Measurements from ENCODE around the gene NME9.
A peak's percentile ranks its signal among the peaks of the same experiment; 100 is the strongest.

NME9 gene

DNA sequence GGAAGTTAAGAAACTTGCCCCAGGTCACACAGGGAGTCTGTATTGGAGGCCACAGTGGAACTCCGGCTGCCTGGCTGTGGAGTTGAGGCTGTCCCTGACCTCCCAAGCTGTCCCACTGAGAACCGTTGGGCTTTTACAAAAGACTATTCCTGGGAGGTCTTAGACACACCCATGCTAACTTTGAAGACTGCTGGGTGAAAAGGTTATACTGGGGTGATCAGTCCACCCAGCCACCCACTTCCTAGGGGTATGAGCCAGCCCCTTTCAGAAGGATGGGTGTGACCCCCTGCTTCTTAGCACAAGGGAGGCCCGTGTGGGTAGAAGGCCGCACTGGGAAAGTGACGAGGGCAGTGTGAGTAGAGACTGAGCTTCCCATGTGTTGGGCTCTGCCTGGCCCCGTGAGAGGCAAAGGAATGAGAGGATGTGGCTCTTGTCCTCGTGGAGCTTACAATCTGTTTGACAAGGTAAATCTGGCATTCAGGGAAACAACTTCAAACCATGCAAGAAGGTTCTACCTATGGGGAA, 37.7 kb upstream of the NME9 start:
- H3K4me3 Mint-ChIP-seq, result no peak overlapping the region
- no peak for DNase-seq (ENCODE audit: low spot score in 2 of 2)
- H3K4me1 Mint-ChIP-seq, result peaks cover 15% of the 10 kb centered on the region

DNA sequence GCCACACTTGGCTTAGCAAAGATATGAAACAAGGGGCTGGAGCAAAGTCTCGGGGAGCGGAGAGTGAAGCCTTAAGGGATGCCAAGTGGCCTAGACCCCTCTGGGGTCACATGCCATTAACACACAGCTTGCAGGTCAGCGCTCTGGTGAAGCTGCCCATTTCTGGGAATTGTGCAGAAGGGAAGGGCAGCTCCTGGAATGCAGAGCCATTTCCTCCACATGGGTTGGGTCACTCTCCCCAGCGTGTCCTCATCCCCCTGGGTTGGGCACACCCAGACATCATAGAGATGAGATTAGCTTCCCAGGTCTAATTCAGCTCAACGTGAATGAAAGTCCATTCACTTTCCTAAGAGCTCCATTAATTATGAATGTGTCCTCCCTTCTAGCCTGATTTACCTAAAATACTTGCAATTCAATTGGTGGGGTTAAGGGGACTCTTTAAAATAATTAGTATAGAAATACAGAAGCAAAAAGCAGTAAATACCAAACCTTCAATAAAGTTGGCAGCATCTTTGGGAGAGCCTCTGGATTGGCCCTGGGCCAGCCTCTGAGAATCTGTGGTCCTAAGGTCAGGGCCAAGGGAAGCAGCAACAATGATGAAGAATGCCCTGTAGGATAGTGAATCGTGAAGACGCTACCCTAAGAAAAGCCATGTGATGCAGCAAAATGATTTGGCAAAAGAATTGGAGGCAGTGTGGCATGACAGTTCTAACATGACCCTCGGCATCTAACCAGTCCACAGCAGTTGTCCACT, 36.5 kb upstream of the NME9 start:
- no peaks in the 10 kb centered on the region for H3K36me3 Mint-ChIP-seq
- no peak overlapping the region for H3K4me3 Mint-ChIP-seq
- ATAC-seq (no peak), DNase-seq (ENCODE audit: low spot score in 2 of 2) (no peak)
- H3K9me3 Mint-ChIP-seq, result peaks cover 2% of the 10 kb centered on the region
- H3K27ac Mint-ChIP-seq, result no peak overlapping the region
- peaks cover 5% of the 10 kb centered on the region for H3K4me1 Mint-ChIP-seq

More for the DNA sequence above, 37.7 kb upstream of the NME9 start:
- no peaks in the 10 kb centered on the region for H3K36me3 Mint-ChIP-seq
- ATAC-seq, result no peak
- peaks cover 2% of the 10 kb centered on the region for H3K9me3 Mint-ChIP-seq
- no peak overlapping the region for H3K27ac Mint-ChIP-seq

DNA sequence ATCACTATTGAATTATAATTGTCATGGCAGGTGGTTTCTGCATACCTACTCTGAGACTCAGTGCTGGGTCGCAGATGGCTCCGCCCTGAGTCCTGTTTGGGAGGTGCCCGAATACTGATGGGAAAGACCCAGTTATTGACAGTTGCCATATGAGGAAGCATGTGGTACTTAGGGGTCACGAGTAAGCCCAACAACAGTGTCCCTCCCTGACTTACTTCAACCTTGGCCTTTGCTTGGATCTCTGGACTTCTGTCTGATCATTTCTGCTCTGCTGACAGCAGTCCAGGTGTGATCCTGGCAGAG, 35.6 kb upstream of the NME9 start:
- H3K4me1 Mint-ChIP-seq, result no peaks in the 10 kb centered on the region

DNA sequence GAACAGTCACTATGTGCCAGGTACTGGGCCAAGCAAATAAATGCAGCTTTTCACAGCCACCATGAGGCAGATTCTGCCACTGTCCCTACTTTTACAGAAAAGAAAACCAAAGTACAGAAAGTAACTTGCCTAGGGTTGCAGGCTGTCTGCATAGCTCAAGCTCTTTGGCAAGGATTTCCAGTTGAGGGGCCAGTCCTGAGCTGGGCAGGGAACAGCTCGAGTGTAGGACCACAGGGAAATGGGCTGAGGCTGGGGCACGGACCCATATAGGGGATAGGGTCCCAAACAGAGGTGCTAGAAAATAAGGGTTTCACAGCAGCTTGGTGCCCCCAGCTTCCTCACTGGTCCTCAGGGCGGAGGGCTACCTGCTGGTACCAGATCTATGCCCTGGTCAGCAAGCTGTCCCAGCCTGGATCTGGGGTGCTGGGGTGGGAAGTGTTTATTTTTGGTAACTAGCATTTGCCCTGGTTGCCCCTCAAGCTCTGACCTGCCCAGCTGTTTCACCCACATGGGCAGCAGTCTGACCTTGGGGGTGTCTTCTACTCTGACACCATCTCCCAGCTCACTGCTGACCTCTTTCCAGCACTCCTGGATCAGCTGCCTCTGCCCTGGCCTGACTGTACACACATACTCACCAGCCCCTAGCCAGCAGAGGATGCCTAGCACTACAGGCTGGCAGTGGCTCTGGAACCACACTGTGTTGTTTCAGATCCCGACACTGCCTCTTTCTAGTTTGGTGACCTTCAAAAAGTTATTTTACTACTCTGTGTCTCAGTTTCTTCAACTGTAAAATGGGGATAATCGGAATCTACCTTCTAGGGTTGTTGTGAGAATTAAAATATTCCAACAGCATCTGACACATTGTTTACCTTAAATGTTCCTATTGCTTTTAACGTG, 35.0 kb upstream of the NME9 start:
- ATAC-seq, result no peak
- H3K4me1 Mint-ChIP-seq, result no peaks in the 10 kb centered on the region
- no peak for DNase-seq (ENCODE audit: low spot score in 2 of 2)
- H3K27ac Mint-ChIP-seq, result no peak overlapping the region
- H3K4me3 Mint-ChIP-seq, result no peak overlapping the region
- H3K36me3 Mint-ChIP-seq, result no peaks in the 10 kb centered on the region
- no peaks in the 10 kb centered on the region for H3K9me3 Mint-ChIP-seq

More for the DNA sequence above, 35.6 kb upstream of the NME9 start:
- Mint-ChIP-seq H3K4me3 (no peak overlapping the region), H3K36me3 (no peaks in the 10 kb centered on the region), H3K27ac (no peak overlapping the region), H3K9me3 (no peaks in the 10 kb centered on the region)
- ATAC-seq (no peak), DNase-seq (ENCODE audit: low spot score in 2 of 2) (no peak)

DNA sequence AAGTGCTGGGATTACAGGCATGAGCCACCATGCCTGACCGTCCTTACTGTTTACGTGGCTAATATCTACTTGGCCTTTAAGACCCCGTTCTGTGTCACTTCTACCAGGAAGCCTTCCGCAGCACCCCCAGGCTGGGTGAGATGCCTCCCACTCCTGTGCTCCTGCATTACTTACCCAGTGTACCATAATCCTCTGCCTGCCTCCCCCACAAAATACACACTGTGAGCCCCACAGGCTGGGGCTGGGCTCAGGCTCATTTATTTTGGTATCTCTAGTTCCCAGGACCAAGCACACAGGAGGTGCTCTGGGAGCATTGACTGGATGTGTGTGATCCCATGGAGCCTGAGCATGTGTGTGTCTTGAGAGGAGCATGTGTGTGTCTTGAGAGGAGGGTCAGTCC, 33.7 kb upstream of the NME9 start:
- DNase-seq (ENCODE audit: low spot score in 2 of 2) (no peak), ATAC-seq (no peak)
- Mint-ChIP-seq H3K27ac (no peak overlapping the region), H3K4me3 (no peak overlapping the region), H3K36me3 (no peaks in the 10 kb centered on the region), H3K9me3 (no peaks in the 10 kb centered on the region), H3K4me1 (no peaks in the 10 kb centered on the region)

DNA sequence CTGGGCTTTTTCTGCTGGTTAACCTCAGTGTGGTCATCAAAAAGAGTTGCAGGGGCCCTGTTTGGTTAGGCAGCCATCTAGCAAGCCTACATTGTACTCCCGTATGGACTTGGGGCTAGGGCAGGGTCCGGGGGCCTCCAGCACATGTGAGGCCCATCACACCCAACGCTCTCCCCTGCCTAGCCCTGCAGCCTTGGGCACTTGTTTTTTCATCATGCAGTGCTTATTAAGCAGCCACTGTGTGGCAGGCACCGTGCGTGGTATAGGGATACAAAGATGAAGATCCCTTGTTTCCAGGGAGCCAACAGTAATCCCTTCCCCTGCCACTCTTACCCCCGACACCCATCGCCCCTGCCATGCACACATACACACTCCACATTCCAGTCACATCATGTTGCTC, 32.9 kb upstream of the NME9 start:
- Mint-ChIP-seq H3K4me3 (no peak overlapping the region), H3K27ac (no peak overlapping the region), H3K36me3 (no peaks in the 10 kb centered on the region), H3K4me1 (no peaks in the 10 kb centered on the region), H3K9me3 (no peaks in the 10 kb centered on the region)
- DNase-seq (ENCODE audit: low spot score in 2 of 2), result no peak
- no peak for ATAC-seq

DNA sequence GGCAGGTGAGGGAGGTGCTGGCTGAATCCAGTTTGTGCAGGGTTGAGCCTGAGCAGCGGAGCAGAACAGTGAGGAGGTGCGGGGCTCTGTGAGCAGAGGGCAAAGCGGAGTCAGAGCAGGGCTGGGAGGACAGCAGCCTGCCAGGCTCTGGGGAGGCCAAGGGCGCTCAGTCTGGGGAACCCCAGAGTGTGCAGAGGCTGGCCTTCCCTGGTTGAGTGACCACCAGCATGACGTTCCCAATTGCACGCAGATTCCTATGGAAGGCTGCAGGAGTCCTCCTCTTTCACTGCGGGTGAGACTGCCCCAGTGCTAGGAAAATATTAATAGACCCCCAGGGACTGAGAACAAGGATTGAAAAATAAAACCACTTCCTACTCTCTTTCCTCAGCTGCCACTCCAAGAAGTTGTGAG, 31.9 kb upstream of the NME9 start:
- ATAC-seq (peak; percentile 41), DNase-seq (ENCODE audit: low spot score in 2 of 2) (no peak)
- no peaks in the 10 kb centered on the region for H3K36me3 Mint-ChIP-seq
- H3K4me1 Mint-ChIP-seq, result no peaks in the 10 kb centered on the region
- H3K4me3 Mint-ChIP-seq, result no peak overlapping the region
- no peak overlapping the region for H3K27ac Mint-ChIP-seq
- no peaks in the 10 kb centered on the region for H3K9me3 Mint-ChIP-seq

DNA sequence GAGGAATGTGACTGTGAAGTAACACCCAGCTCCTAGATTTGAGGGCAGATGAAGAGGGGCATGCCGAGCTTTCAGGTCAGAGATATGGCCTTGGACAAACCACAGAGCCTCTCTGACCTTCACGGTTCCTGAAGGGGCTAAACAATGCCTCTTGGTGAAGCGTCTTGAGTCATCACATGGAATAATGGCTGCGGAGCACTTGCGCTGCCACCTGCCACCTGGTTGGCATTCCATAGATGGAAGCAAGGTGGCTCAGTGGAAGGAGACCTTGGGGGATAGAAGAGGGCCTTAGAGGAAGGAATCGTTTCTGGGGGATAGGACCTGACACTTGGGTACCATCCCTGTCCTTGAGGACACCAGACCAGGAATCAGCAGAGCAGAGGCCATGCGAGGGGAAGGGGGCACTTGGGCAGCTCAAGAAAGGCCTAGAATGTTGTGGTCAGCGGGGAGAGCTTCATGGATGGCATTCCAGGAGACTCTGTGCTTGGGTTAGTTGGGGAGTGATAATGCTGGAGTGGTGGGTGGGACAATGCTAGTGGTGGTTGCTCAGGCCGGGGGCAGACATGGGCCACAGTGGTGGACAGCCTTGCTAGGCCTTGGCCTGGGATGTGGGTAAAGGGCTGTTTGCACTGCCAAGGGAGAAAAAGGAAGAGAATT, 31.3 kb upstream of the NME9 start:
- Mint-ChIP-seq H3K4me1 (no peaks in the 10 kb centered on the region), H3K27ac (no peak overlapping the region), H3K9me3 (no peaks in the 10 kb centered on the region), H3K36me3 (no peaks in the 10 kb centered on the region), H3K4me3 (no peak overlapping the region)
- no peak for ATAC-seq
- no peak for DNase-seq (ENCODE audit: low spot score in 2 of 2)

DNA sequence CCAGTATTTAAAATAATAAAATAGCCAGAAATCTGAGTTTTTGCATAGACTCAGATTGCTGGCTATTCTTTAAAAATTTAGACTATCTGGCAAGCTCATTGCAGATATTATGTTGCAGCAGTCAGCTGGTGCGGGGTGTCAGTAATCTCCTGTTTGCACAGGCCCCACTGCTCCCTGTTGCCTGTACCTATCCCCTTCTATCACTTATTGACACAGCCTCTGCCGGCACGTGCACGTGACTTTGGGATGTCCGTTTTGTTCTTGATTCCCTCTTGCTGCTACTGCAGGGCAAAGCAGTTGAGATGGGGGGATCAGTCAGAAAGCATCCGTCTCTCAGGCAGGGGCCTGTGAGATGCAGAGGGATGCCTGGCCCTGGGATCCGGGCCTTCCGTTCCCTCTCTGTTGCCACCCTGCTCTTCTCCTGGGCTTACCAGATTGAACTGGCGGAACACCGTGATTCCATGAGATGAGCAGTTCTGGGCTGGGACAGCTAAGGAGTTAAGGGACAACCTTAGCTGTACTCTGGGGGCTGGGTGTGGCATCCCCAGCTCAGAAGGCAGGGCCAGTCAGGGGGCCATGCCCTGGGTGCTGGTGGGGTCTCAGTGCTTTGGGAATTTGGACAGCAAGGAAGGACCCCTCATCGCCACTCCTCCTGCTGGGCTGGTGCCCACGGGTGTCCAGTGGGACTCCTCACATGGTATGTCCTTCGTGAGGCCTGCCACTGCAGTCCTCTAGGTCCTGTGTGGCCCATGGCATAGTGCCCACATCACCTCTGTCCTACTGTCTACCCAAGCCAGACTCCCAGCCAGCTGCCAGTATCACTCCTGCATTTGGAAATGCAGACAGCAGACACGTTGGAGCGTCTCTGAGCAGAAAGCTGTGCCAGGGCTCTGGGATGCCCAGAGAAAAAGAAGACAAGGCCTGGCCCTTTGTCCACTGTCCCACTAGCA, 30.5 kb upstream of the NME9 start:
- DNase-seq (ENCODE audit: low spot score in 2 of 2) (no peak), ATAC-seq (no peak)
- Mint-ChIP-seq H3K9me3 (no peaks in the 10 kb centered on the region), H3K36me3 (no peaks in the 10 kb centered on the region), H3K27ac (no peak overlapping the region), H3K4me3 (no peak overlapping the region), H3K4me1 (no peaks in the 10 kb centered on the region)

DNA sequence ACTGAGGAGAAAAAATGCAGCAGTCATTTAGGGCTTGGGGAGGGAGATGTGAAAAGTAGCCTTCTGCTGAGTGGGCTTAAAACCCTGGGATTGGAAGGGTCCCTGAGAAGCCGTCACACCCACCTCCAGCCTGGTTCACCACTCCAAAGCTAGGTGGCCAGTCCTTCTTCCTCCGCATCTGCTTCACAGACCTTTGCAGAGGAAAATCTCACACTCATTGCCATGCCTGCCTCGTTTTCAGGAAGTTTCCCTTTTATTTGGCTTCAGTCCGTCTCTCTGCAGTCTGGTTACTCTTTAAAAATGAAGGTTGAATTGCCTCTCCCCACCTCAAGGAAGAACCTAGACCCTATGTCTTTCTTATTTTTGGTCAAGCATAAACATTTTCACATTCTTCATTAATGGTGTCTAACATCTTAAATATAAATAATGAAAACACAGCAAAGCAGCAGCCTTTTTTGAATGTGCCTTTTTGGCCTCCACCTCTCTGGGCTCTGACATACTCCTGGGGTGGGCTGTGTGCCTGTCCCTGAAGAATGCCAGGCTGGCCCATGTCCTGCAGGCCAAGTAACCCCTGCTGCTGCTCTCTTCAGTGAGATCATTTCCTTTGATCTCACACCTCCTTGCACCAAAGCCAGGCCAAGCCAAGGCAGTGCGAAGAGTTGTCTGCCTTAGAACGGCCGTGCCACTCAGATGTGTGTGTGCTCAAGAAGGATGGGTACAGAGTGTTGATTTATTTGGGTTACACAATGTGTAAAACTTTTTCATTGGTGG, 29.7 kb upstream of the NME9 start:
- DNase-seq (ENCODE audit: low spot score in 2 of 2) (no peak), ATAC-seq (no peak)
- no peak overlapping the region for H3K27ac Mint-ChIP-seq
- H3K36me3 Mint-ChIP-seq, result no peaks in the 10 kb centered on the region
- no peaks in the 10 kb centered on the region for H3K4me1 Mint-ChIP-seq
- H3K9me3 Mint-ChIP-seq, result no peaks in the 10 kb centered on the region
- no peak overlapping the region for H3K4me3 Mint-ChIP-seq

DNA sequence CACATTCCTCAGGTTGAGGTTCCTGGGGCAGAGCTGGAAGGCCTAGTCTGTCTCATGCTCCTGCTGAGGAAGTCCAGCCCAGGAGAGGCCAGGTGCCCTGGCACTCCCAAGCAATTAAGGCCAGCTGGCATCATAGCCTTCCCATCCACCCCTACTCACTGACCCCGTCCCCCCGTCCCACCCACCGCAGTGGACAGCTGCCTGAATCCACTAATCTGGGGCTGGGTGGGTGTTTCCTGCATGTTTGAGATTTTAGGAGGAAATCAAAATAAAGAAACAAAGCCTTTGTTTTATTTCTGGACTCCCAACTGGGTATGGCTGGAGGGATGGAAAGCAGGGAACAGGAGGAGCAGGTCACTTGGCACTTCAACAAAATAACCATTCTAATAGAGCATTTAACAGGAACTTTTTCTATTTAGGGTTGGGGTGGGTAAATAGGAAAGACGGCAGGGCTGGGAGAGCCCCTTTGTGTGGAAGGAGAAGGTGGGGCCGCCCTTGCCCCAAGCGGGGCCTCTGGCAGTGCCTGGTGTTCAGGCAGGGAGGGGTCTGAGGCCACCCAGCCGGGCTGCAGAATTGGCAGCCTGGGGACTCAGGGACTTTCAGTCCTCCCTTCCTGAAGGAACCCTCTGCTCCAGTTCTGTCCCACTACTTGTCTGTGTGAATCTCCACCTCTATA, 27.2 kb upstream of the NME9 start:
- Mint-ChIP-seq H3K27ac (no peak overlapping the region), H3K4me1 (no peaks in the 10 kb centered on the region)
- no peak for DNase-seq (ENCODE audit: low spot score in 2 of 2)

DNA sequence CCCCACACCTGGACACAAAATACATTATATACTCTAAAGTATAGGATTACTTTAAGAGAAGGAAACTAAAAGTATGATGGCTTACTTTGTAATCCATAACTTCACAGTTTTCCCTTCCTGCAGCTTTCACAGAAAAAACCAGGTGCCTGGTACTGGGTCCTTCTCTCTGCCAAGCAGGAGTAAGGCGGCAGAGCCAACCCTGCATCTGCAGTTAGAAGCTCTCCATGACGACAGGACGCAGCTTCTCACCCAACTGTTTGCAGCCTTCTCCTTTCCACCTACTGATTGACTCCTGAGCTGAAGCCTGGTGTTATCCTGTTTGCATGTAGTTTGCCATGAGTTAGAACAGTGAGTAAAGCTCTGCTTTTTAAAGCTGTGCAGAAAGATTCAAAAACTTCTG, 25.4 kb upstream of the NME9 start:
- no peaks in the 10 kb centered on the region for H3K4me1 Mint-ChIP-seq
- ATAC-seq (no peak), DNase-seq (ENCODE audit: low spot score in 2 of 2) (no peak)
- no peaks in the 10 kb centered on the region for H3K36me3 Mint-ChIP-seq
- H3K27ac Mint-ChIP-seq, result no peak overlapping the region
- no peak overlapping the region for H3K4me3 Mint-ChIP-seq
- no peaks in the 10 kb centered on the region for H3K9me3 Mint-ChIP-seq

More for the DNA sequence above, 27.2 kb upstream of the NME9 start:
- ATAC-seq, result no peak
- H3K9me3 Mint-ChIP-seq, result no peaks in the 10 kb centered on the region
- no peak overlapping the region for H3K4me3 Mint-ChIP-seq
- no peaks in the 10 kb centered on the region for H3K36me3 Mint-ChIP-seq

DNA sequence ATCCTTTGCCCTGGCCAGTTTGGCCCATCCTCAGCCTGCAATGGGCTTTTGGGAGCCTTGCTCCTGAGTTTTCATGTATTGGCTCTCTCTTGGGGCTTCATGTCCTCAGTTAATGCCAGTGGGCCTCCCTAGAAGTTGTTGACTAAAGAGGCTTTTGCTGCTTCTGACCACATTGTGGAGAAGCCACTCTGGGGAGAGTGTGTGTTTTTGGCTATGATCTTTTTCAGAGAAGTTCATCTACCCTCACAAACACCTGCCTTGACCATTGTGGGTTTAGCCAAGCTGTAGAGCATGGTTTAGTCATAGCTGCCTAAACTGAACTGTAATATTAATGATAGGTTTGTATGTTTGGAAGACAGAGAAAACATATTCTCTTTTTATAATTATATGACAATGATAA, 24.7 kb upstream of the NME9 start:
- H3K4me3 Mint-ChIP-seq, result no peak overlapping the region
- no peaks in the 10 kb centered on the region for H3K9me3 Mint-ChIP-seq
- H3K4me1 Mint-ChIP-seq, result no peaks in the 10 kb centered on the region
- H3K36me3 Mint-ChIP-seq, result no peaks in the 10 kb centered on the region
- DNase-seq (ENCODE audit: low spot score in 2 of 2), result no peak
- no peak overlapping the region for H3K27ac Mint-ChIP-seq
- no peak for ATAC-seq

Measured in stimulated activated effector memory CD8-positive, alpha-beta T cell treated with anti-CD3 and anti-CD28 coated beads, Interleukin-12 subunit alpha, Interleukin-12 subunit beta, amount 100 ng/mL, for 72 hours (primary cell).